ENCODE data around the gene TUT1. TPM values are rescaled to one million over a fixed set of nuclear protein-coding genes. Genes with fewer than 3 reads are reported as not detected.

Gene TUT1
- total RNA-seq, 4 donors from 2014 or later, result 7.1 to 19.3 (median 8.6) TPM

- Histone ChIP-seq H3K4me1 (peaks cover 0 to 12% of the 10 kb centered on the region in 2 donors), H3K27ac (peak overlapping the region; percentile 95 to 99), H3K9me3 (no peaks in the 10 kb centered on the region), H3K4me3 (no peak overlapping the region), H3K36me3 (no peaks in the 10 kb centered on the region), H3K27me3 (no peaks in the 10 kb centered on the region)
- intact Hi-C loops (cut with DNase I; ENCODE audit: low total_unique reads), result no loop called here
- no peak for TF ChIP-seq CTCF (IDR thresholded peaks at IDR 0.05)
- TF ChIP-seq POLR2A (IDR thresholded peaks at IDR 0.05), result no peak
- DNase-seq, result peak in 1 of 2 donors; percentile 71
Measured at GRCh38 chr11:62577046-62577714, 14.1 kb downstream of the TUT1 start.

- H3K27me3 ChIP-seq, result no peaks in the 10 kb centered on the region
- TF ChIP-seq CTCF (IDR thresholded peaks at IDR 0.05), result no peak
- no peak for TF ChIP-seq POLR2A (IDR thresholded peaks at IDR 0.05)
- H3K9me3 ChIP-seq, result no peaks in the 10 kb centered on the region
- intact Hi-C loops (cut with DNase I; ENCODE audit: low total_unique reads), result no loop called here
- H3K36me3 ChIP-seq, result no peaks in the 10 kb centered on the region
- H3K4me3 ChIP-seq, result no peak overlapping the region
- H3K27ac ChIP-seq, result peak overlapping the region; percentile 95 to 99
- DNase-seq, result no peak
- peaks cover 0 to 12% of the 10 kb centered on the region in 2 donors for H3K4me1 ChIP-seq
Measured at GRCh38 chr11:62575837-62576236, 15.5 kb downstream of the TUT1 start.

GRCh38 chr11:62575156-62575555, 16.2 kb downstream of the TUT1 start:
- Histone ChIP-seq H3K9me3 (no peaks in the 10 kb centered on the region), H3K27me3 (no peaks in the 10 kb centered on the region), H3K4me1 (peaks cover 0 to 12% of the 10 kb centered on the region in 2 donors), H3K36me3 (no peaks in the 10 kb centered on the region), H3K4me3 (peak overlapping the region; percentile 62 to 95), H3K27ac (peak overlapping the region; percentile 95 to 99)
- intact Hi-C loops (cut with DNase I; ENCODE audit: low total_unique reads), result no loop called here
- no peak for TF ChIP-seq CTCF (IDR thresholded peaks at IDR 0.05)
- DNase-seq, result peak in 1 of 2 donors; percentile 36

- H3K4me1 ChIP-seq, result peaks cover 0 to 12% of the 10 kb centered on the region in 2 donors
- H3K4me3 ChIP-seq, result peak overlapping the region; percentile 62 to 95
- intact Hi-C loops (cut with DNase I; ENCODE audit: low total_unique reads), result no loop called here
- TF ChIP-seq POLR2A (IDR thresholded peaks at IDR 0.05), result no peak
- no peak for TF ChIP-seq CTCF (IDR thresholded peaks at IDR 0.05)
- peak overlapping the region; percentile 95 to 99 for H3K27ac ChIP-seq
- no peaks in the 10 kb centered on the region for H3K36me3 ChIP-seq
- DNase-seq, result peak; percentile 58 to 64
- H3K27me3 ChIP-seq, result no peaks in the 10 kb centered on the region
- H3K9me3 ChIP-seq, result no peaks in the 10 kb centered on the region
Measured at GRCh38 chr11:62574363-62575071, 16.8 kb downstream of the TUT1 start.
